Stimulated activated naive CD8-positive, alpha-beta T cell treated with anti-CD3 and anti-CD28 coated beads, Interleukin-15, Interleukin-2, amounts not matched to agents 100 ng/mL and 50 ng/mL, for 24 hours (primary cell): Measurements from ENCODE around the gene SLCO2B1.

Source experiments
- H3K27ac Mint-ChIP-seq: one replicate; pipeline ENCODE4 v1.8.0; 2021; ENCODE audit warnings: mild to moderate bottlenecking, mixed read lengths
- H3K27me3 Mint-ChIP-seq: one replicate; pipeline ENCODE4 v1.8.0; 2021; ENCODE audit warnings: mixed read lengths
- H3K36me3 Mint-ChIP-seq: one replicate; pipeline ENCODE4 v1.8.0; 2021; ENCODE audit warnings: low read depth, mixed read lengths
- H3K4me1 Mint-ChIP-seq: one replicate; pipeline ENCODE4 v1.8.0; 2021; ENCODE audit warnings: low read depth, mixed read lengths
- H3K4me3 Mint-ChIP-seq: one replicate; pipeline ENCODE4 v1.8.0; 2021; ENCODE audit warnings: mild to moderate bottlenecking, mixed read lengths
- H3K9me3 Mint-ChIP-seq: one replicate; pipeline ENCODE4 v1.8.0; 2021; ENCODE audit warnings: mixed read lengths

SLCO2B1 gene

DNA sequence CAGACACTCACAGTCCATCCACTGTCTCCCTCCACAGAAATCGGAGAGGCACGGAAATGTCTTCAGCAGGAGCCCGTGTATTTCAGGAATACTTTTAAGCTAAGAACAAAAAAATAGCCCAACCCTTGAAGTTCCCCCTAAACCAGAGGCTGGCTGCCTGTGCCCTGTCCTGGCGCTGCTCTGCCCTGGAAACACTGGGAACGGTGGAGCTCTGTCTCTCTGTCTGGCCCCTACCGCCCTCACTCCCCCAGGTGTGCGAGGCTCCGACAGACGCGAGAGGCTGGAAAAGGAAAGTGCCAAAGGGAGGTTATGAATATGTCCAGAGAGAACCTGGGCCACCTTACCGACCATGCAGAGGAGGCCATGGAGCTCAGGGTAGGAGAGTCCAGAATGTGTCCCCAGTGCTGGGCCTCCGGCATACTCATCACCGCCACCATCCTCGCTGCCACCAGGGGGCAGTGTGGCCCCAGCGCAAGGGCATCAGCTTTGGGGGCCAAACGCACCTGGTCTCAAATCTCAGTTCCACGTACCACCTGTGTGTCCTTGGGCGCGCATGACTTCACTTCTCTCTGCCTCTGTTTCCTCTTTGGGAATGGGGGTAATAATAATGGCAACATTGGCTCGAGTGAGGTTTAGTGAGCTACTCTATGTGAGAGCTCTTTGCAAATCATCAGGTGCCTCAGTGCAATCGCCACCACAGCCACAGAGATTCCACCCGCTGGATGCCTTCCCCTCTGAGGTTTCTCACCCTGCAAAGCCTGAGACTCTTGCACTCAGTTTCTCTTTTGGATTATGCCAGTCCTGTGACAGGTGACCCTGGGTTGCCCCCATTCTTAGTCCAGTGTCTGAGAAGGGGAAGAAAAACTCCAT lies 10.4 kb upstream of the SLCO2B1 start:
- H3K4me1 Mint-ChIP-seq, result peaks cover 29% of the 10 kb centered on the region
- H3K36me3 Mint-ChIP-seq, result no peaks in the 10 kb centered on the region
- H3K27ac Mint-ChIP-seq, result no peak overlapping the region
- H3K9me3 Mint-ChIP-seq, result no peaks in the 10 kb centered on the region
- peaks cover 12% of the 10 kb centered on the region for H3K27me3 Mint-ChIP-seq
- H3K4me3 Mint-ChIP-seq, result no peak overlapping the region

DNA sequence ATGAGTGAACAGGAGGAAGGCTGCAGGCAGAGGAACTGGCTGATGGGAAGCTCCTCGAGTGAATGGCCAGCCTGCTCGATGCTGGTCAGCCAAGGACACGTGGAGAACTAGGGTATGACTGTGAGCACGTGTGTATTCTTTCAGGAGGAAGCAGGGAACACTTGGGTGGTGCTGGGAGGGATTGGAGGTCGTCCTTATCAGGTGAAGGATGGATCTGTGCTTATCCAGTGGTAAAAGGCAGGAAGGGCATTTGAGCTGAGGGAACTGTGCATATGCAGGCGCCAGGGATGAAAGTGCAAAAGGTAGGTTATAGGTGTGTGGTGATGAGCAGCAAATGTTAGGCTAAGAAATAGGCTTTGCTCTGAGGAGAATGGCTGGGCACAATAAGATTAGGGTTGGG lies 9.7 kb upstream of the SLCO2B1 start:
- Mint-ChIP-seq H3K9me3 (no peaks in the 10 kb centered on the region), H3K36me3 (no peaks in the 10 kb centered on the region), H3K27ac (no peak overlapping the region), H3K27me3 (peaks cover 12% of the 10 kb centered on the region), H3K4me3 (no peak overlapping the region), H3K4me1 (peaks cover 29% of the 10 kb centered on the region)

- Mint-ChIP-seq H3K4me1 (peaks cover 29% of the 10 kb centered on the region), H3K9me3 (no peaks in the 10 kb centered on the region), H3K27ac (peak overlapping the region; percentile 69), H3K27me3 (peaks cover 5% of the 10 kb centered on the region), H3K4me3 (peak overlapping the region; percentile 4), H3K36me3 (no peaks in the 10 kb centered on the region)
Observed at GRCh38 chr11:75142714-75143419, 8.0 kb upstream of the SLCO2B1 start.

DNA sequence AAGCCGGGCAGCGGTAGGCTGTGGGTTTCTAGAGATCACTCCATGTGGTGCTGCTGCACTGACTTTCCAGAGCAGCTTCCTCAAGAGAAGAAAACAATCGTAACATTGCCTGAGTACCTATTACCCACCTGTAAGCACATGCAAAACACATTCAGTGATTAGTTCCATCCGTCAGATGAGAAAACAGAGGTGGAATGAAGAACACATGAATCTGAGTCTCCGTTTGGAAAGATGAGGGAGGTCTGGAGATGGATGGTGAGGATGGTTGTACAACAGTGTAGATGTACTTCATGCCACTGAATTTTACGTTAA lies 7.5 kb upstream of the SLCO2B1 start:
- Mint-ChIP-seq H3K36me3 (no peaks in the 10 kb centered on the region), H3K4me3 (peak overlapping the region; percentile 4), H3K4me1 (peaks cover 29% of the 10 kb centered on the region), H3K9me3 (no peaks in the 10 kb centered on the region), H3K27me3 (peaks cover 5% of the 10 kb centered on the region), H3K27ac (peak overlapping the region; percentile 33)

- no peaks in the 10 kb centered on the region for H3K9me3 Mint-ChIP-seq
Observed at GRCh38 chr11:75144716-75145014, 6.2 kb upstream of the SLCO2B1 start.

DNA sequence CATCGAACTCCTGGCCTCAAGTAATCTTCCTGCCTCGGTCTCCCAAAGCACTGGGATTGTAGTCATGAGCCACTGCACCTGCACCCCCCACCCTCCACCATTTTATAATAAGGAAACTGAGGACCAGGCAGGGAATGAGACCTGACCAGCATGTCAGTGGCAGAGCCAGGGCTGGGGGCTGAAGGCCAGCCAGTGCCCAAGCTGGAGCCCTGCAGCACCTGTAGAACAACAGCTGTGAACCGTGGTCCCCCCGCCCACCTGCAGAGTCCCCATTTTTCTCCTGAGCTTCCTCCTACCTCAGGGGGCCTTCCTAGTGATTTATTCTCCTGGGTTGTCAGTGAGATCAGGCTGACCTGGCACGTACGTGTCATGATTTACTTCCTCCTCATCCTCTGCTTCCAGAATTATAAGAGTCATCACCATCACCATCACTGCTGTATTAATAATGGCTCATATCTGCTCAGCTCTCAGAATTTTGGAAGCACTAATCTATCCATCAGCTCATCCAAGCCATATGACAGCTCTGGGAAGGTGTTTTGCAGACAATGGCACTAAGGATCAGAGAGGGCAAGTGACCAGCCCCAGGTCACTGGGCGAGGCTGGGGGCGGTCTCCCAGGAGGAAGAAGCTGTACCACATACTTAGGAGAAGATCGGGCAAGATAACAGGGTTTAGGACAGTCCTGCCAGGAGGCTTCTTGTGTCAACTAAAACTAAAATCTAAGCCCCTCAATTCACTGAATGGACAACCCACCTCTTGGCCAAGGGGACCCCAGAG lies 5.5 kb upstream of the SLCO2B1 start:
- Mint-ChIP-seq H3K4me1 (peaks cover 29% of the 10 kb centered on the region), H3K27ac (no peak overlapping the region), H3K4me3 (no peak overlapping the region), H3K27me3 (no peaks in the 10 kb centered on the region), H3K36me3 (no peaks in the 10 kb centered on the region), H3K9me3 (no peaks in the 10 kb centered on the region)

More at GRCh38 chr11:75144716-75145014, 6.2 kb upstream of the SLCO2B1 start:
- H3K27ac Mint-ChIP-seq, result no peak overlapping the region
- H3K4me3 Mint-ChIP-seq, result no peak overlapping the region
- no peaks in the 10 kb centered on the region for H3K27me3 Mint-ChIP-seq
- H3K36me3 Mint-ChIP-seq, result no peaks in the 10 kb centered on the region
- H3K4me1 Mint-ChIP-seq, result peaks cover 29% of the 10 kb centered on the region

DNA sequence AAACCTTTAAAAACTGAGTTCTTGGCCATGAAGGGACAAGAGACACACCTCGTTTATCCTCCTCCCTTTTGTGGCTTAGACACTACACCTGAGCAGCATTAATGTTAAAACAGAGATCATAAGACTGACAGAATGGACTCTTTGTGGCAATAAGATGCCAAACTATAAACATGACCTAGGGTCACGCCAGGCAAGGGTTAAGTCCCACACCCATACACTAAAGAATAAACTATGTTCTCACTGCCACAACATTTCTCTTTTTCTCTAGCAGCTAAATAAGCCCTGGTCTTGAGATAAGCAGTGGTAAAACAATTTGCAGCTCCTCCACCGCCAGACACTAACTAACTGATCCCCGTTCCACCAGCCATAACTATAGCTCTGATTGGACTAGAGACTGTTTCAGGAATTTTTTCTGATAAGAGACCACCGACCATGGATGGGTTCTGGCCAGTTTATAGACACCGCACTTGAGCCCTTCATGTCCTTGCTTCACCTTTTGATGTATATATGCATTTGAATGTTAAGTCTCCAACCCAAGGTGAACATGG lies 4.9 kb upstream of the SLCO2B1 start:
- H3K36me3 Mint-ChIP-seq, result no peaks in the 10 kb centered on the region
- no peak overlapping the region for H3K27ac Mint-ChIP-seq
- H3K9me3 Mint-ChIP-seq, result no peaks in the 10 kb centered on the region
- H3K4me1 Mint-ChIP-seq, result peaks cover 26% of the 10 kb centered on the region
- H3K4me3 Mint-ChIP-seq, result no peak overlapping the region
- no peaks in the 10 kb centered on the region for H3K27me3 Mint-ChIP-seq

DNA sequence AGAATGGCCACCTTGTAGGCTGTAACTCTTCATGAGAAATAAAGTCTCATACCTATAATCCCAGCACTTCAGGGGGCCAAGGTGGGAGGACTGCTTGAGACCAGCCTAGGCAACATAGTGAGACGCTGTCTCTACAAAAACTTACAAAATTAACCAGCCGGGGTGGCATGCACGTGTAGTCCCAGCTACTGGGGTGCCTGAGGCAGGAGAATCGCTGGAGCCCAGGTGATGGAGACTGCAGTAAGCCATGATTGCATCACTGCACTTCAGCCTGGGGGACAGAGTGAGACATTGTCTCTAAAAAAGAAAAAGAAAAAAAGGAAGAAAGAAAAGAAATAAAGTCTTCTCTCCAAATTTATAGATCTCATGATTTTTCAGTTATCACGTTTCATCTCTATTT lies 4.2 kb upstream of the SLCO2B1 start:
- H3K4me3 Mint-ChIP-seq, result no peak overlapping the region
- no peaks in the 10 kb centered on the region for H3K36me3 Mint-ChIP-seq
- H3K27me3 Mint-ChIP-seq, result no peaks in the 10 kb centered on the region
- H3K4me1 Mint-ChIP-seq, result peaks cover 22% of the 10 kb centered on the region
- H3K9me3 Mint-ChIP-seq, result no peaks in the 10 kb centered on the region
- H3K27ac Mint-ChIP-seq, result no peak overlapping the region

- no peak overlapping the region for H3K4me3 Mint-ChIP-seq
- H3K27ac Mint-ChIP-seq, result no peak overlapping the region
- H3K36me3 Mint-ChIP-seq, result no peaks in the 10 kb centered on the region
- H3K9me3 Mint-ChIP-seq, result no peaks in the 10 kb centered on the region
- H3K27me3 Mint-ChIP-seq, result no peaks in the 10 kb centered on the region
- peaks cover 21% of the 10 kb centered on the region for H3K4me1 Mint-ChIP-seq
Observed at GRCh38 chr11:75147191-75147874, 3.6 kb upstream of the SLCO2B1 start.

DNA sequence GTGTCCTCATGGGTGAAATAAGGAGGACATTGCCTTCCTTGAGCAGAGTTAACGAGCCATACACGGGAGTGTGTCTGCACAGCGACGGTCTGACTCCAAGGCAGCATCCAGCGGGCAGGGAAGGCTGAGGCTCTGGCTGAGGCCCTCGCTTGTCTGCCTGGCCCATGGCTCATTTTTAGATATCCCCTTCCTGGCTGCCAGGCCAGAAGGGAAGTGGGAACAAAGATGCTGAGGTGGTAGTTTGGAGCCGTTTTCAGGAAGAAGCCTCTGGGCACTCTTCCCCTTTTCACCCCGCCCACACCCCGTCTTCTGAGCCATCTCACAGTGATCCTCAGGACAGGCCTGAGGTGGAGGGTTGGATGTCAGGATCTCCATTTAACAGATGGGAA lies 3.0 kb upstream of the SLCO2B1 start:
- Mint-ChIP-seq H3K27ac (no peak overlapping the region), H3K9me3 (no peaks in the 10 kb centered on the region), H3K27me3 (no peaks in the 10 kb centered on the region), H3K4me1 (peaks cover 15% of the 10 kb centered on the region), H3K36me3 (no peaks in the 10 kb centered on the region), H3K4me3 (no peak overlapping the region)

DNA sequence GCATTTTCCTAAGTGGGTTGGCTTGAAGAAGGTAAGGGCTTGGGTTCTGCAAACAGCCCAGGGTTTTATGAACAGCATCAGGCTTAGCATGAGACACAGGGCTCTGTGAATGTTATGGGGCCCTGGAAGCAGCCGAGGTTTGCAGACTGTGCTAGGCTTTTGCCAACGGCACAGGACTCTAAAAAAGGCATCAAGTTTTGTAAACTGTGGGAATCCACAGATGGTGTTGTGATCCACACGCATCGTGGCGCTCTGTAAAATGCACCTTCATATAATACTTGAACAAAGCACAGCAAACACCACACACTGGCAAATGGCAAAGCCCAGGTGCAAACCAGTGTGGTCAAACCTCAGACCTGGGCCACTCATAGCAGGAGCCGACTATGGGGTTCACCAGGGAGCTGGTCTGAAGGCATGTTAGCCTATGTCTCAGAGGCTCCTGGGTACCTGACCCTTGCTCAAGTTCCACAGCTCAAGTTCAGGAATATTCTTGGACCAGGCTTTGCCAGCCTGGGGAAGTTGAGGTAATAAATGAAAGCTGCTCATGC lies 2.4 kb upstream of the SLCO2B1 start:
- H3K27ac Mint-ChIP-seq, result no peak overlapping the region
- no peaks in the 10 kb centered on the region for H3K27me3 Mint-ChIP-seq
- no peaks in the 10 kb centered on the region for H3K36me3 Mint-ChIP-seq
- H3K9me3 Mint-ChIP-seq, result no peaks in the 10 kb centered on the region
- H3K4me3 Mint-ChIP-seq, result no peak overlapping the region
- H3K4me1 Mint-ChIP-seq, result peaks cover 9% of the 10 kb centered on the region

DNA sequence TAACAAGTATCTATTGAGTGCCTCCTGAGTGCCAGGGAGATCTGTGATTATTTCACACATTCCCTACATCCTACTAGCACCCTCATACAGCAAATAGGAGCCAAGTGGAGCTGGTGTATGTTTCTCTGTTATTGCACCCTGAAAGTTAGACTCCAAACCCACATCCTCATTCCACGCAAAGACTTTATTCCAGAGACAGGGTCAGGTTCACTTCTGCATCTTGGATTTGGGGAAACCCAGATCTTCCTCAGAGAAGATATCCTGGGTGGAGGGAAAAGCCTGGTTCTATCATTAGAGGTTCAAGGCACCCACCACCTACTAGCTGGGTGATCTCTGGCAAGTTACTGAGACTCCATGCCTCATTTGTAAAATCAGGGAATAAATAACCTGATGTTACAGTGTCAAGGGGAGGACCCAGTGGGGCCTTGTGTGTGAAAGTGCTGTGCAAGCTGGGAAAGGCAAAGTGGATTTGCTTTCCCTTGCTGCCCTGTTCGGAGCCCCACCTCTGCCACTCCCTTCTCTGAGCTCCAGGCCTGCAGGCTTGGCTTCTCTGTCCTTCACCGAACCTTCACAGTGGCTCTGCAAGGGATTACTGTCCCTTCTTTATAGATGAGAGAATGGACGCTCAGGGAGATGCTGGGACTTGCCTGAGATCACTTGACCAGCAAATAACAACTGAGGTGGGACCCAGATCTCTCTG lies 991 bp upstream of the SLCO2B1 start:
- no peak overlapping the region for H3K27ac Mint-ChIP-seq
- H3K4me3 Mint-ChIP-seq, result no peak overlapping the region
- H3K4me1 Mint-ChIP-seq, result no peaks in the 10 kb centered on the region
- no peaks in the 10 kb centered on the region for H3K36me3 Mint-ChIP-seq
- H3K9me3 Mint-ChIP-seq, result no peaks in the 10 kb centered on the region
- H3K27me3 Mint-ChIP-seq, result no peaks in the 10 kb centered on the region

GRCh38 chr11:75151346-75152047 lies 590 bp downstream of the SLCO2B1 start:
- Mint-ChIP-seq H3K27ac (no peak overlapping the region), H3K4me3 (no peak overlapping the region), H3K4me1 (no peaks in the 10 kb centered on the region), H3K27me3 (no peaks in the 10 kb centered on the region), H3K9me3 (no peaks in the 10 kb centered on the region), H3K36me3 (no peaks in the 10 kb centered on the region)
